SJSA1 (cell line): ENCODE results near the gene LRRC72. TPM values are rescaled to one million over a fixed set of nuclear protein-coding genes. Genes with fewer than 3 reads are reported as not detected.
"Not testable (repeated sequence)": the region's sequence is repeated elsewhere in the genome, so short reads cannot be mapped to it uniquely, and the experiment has no call there.

Source experiments
- DNase-seq, 2 experiments: peaks; one replicate each; pipeline ENCODE4 v3.0.0-alpha.2; 2015 to 2020; ENCODE audit warnings: low spot score in 2 of 2, low read depth in 1 of 2
- H3K27ac ChIP-seq: fragments of 250-450 bp; sonication (Bioruptor Pico); 2 replicates; pipeline ENCODE4 v1.5.1; 2020; ENCODE audit warnings: mild to moderate bottlenecking, moderate library complexity
- H3K27me3 ChIP-seq: fragments of 250-450 bp; sonication (Bioruptor Pico); replicated peaks from 2 replicates; pipeline ENCODE4 v1.5.1; 2020; ENCODE audit warnings: mild to moderate bottlenecking, moderate library complexity
- H3K36me3 ChIP-seq: fragments of 250-450 bp; sonication (Bioruptor Pico); 2 replicates; pipeline ENCODE4 v1.5.1; 2020; ENCODE audit warnings: mild to moderate bottlenecking
- H3K4me1 ChIP-seq: fragments of 250-450 bp; sonication (Bioruptor Pico); replicated peaks from 2 replicates; pipeline ENCODE4 v1.6.1; 2021; ENCODE audit warnings: mild to moderate bottlenecking
- H3K4me3 ChIP-seq: fragments of 250-450 bp; sonication (Bioruptor Pico); 2 replicates; pipeline ENCODE4 v1.5.1; 2020; ENCODE audit warnings: mild to moderate bottlenecking
- H3K9me3 ChIP-seq: fragments of 250-450 bp; sonication (Bioruptor Pico); replicated peaks from 2 replicates; pipeline ENCODE4 v1.5.1; 2020; ENCODE audit warnings: mild to moderate bottlenecking
- total RNA-seq: library from RNA; depleted of rRNA; stranded (reverse); fragments of >200 nt; shearing (Covaris generic); gene quantifications from 2 replicates; pipeline ENCODE4 v1.2.3, GENCODE V29; 2014

LRRC72 gene
- total RNA-seq, 1 experiment from 2014 or later: not detected

GRCh38 chr7:16509829-16510228 lies 16.8 kb upstream of the LRRC72 start:
- H3K4me3 ChIP-seq: no peak overlapping the region
- no peaks in the 10 kb centered on the region for H3K27me3 ChIP-seq
- DNase-seq: no peak
- H3K27ac ChIP-seq: no peak overlapping the region
- H3K36me3 ChIP-seq: no peaks in the 10 kb centered on the region
- H3K9me3 ChIP-seq: no peaks in the 10 kb centered on the region
- H3K4me1 ChIP-seq: peaks cover 15% of the 10 kb centered on the region

- peaks cover 7% of the 10 kb centered on the region; the same call in 1 of the 2 replicates for H3K4me1 ChIP-seq
Measured at GRCh38 chr7:16511314-16511713, 15.3 kb upstream of the LRRC72 start.

GRCh38 chr7:16512097-16512496 lies 14.5 kb upstream of the LRRC72 start:
- Histone ChIP-seq H3K27me3 (no peaks in the 10 kb centered on the region), H3K9me3 (no peaks in the 10 kb centered on the region), H3K4me1 (peaks cover 7% of the 10 kb centered on the region; the same call in 1 of the 2 replicates), H3K27ac (no peak overlapping the region), H3K36me3 (no peaks in the 10 kb centered on the region), H3K4me3 (no peak overlapping the region)
- no peak for DNase-seq

More at GRCh38 chr7:16511314-16511713, 15.3 kb upstream of the LRRC72 start:
- H3K36me3 ChIP-seq: no peaks in the 10 kb centered on the region
- no peaks in the 10 kb centered on the region for H3K9me3 ChIP-seq
- no peak overlapping the region for H3K27ac ChIP-seq
- H3K27me3 ChIP-seq: no peaks in the 10 kb centered on the region
- DNase-seq: no peak
- H3K4me3 ChIP-seq: no peak overlapping the region

- no peaks in the 10 kb centered on the region for H3K9me3 ChIP-seq
- H3K4me3 ChIP-seq: no peak overlapping the region
- H3K36me3 ChIP-seq: no peaks in the 10 kb centered on the region
- no peak for DNase-seq
- H3K27ac ChIP-seq: 0 out of 2 replicates have a peak overlapping the region, but pooled peaks have one; percentile 17
- peaks cover 7% of the 10 kb centered on the region; the same call in 1 of the 2 replicates for H3K4me1 ChIP-seq
- H3K27me3 ChIP-seq: no peaks in the 10 kb centered on the region
Measured at GRCh38 chr7:16514271-16514670, 12.4 kb upstream of the LRRC72 start.

GRCh38 chr7:16514729-16515128 lies 11.9 kb upstream of the LRRC72 start:
- Histone ChIP-seq H3K4me1 (peaks cover 7% of the 10 kb centered on the region; the same call in 1 of the 2 replicates), H3K4me3 (no peak overlapping the region), H3K9me3 (no peaks in the 10 kb centered on the region), H3K27me3 (no peaks in the 10 kb centered on the region), H3K27ac (no peak overlapping the region), H3K36me3 (no peaks in the 10 kb centered on the region)
- no peak for DNase-seq

- H3K36me3 ChIP-seq: no peaks in the 10 kb centered on the region
- H3K27me3 ChIP-seq: no peaks in the 10 kb centered on the region
- no peak overlapping the region for H3K27ac ChIP-seq
- no peak overlapping the region for H3K4me3 ChIP-seq
- DNase-seq: no peak
- no peaks in the 10 kb centered on the region for H3K9me3 ChIP-seq
- peaks cover 7% of the 10 kb centered on the region; the same call in 1 of the 2 replicates for H3K4me1 ChIP-seq
Measured at GRCh38 chr7:16515785-16516685, 10.6 kb upstream of the LRRC72 start.

- not testable (repeated sequence) for H3K36me3 ChIP-seq, H3K9me3 ChIP-seq, H3K4me3 ChIP-seq, H3K27me3 ChIP-seq, DNase-seq, H3K27ac ChIP-seq, H3K4me1 ChIP-seq
Measured at GRCh38 chr7:16519985-16520384, 6.6 kb upstream of the LRRC72 start.

- no peak for DNase-seq
- H3K27ac ChIP-seq: no peak overlapping the region
- no peaks in the 10 kb centered on the region for H3K27me3 ChIP-seq
- no peaks in the 10 kb centered on the region for H3K36me3 ChIP-seq
- H3K4me3 ChIP-seq: no peak overlapping the region
- H3K9me3 ChIP-seq: no peaks in the 10 kb centered on the region
- peaks cover 4% of the 10 kb centered on the region; the same call in 1 of the 2 replicates for H3K4me1 ChIP-seq
Measured at GRCh38 chr7:16524332-16524731, 2.3 kb upstream of the LRRC72 start.

- Histone ChIP-seq H3K4me3 (no peak overlapping the region), H3K27me3 (no peaks in the 10 kb centered on the region), H3K9me3 (no peaks in the 10 kb centered on the region), H3K4me1 (peaks cover 4% of the 10 kb centered on the region; the same call in 1 of the 2 replicates), H3K27ac (no peak overlapping the region), H3K36me3 (no peaks in the 10 kb centered on the region)
- no peak for DNase-seq
Measured at GRCh38 chr7:16528520-16528919, 1.9 kb downstream of the LRRC72 start.

- Histone ChIP-seq H3K9me3 (no peaks in the 10 kb centered on the region), H3K4me1 (no peaks in the 10 kb centered on the region), H3K27me3 (no peaks in the 10 kb centered on the region), H3K36me3 (no peaks in the 10 kb centered on the region), H3K27ac (no peak overlapping the region), H3K4me3 (no peak overlapping the region)
- no peak for DNase-seq
Measured at GRCh38 chr7:16529697-16530096, 3.1 kb downstream of the LRRC72 start.

GRCh38 chr7:16531707-16532106 lies 5.1 kb downstream of the LRRC72 start:
- Histone ChIP-seq H3K27me3 (no peaks in the 10 kb centered on the region), H3K9me3 (no peaks in the 10 kb centered on the region), H3K36me3 (no peaks in the 10 kb centered on the region), H3K27ac (no peak overlapping the region), H3K4me3 (no peak overlapping the region), H3K4me1 (no peaks in the 10 kb centered on the region)
- DNase-seq: no peak

- DNase-seq: no peak
- Histone ChIP-seq H3K27me3 (no peaks in the 10 kb centered on the region), H3K36me3 (no peaks in the 10 kb centered on the region), H3K9me3 (no peaks in the 10 kb centered on the region), H3K4me1 (no peaks in the 10 kb centered on the region), H3K27ac (no peak overlapping the region), H3K4me3 (no peak overlapping the region)
Measured at GRCh38 chr7:16532272-16532671, 5.6 kb downstream of the LRRC72 start.

- no peak overlapping the region for H3K27ac ChIP-seq
- no peaks in the 10 kb centered on the region; the same call in 1 of the 2 replicates for H3K9me3 ChIP-seq
- no peaks in the 10 kb centered on the region for H3K36me3 ChIP-seq
- no peak for DNase-seq
- H3K27me3 ChIP-seq: no peaks in the 10 kb centered on the region
- no peak overlapping the region for H3K4me3 ChIP-seq
- H3K4me1 ChIP-seq: no peaks in the 10 kb centered on the region
Measured at GRCh38 chr7:16535500-16535899, 8.9 kb downstream of the LRRC72 start.

- H3K4me3 ChIP-seq, H3K9me3 ChIP-seq, DNase-seq, H3K27me3 ChIP-seq, H3K27ac ChIP-seq, H3K36me3 ChIP-seq: not testable (repeated sequence)
- H3K4me1 ChIP-seq: peaks cover 11% of the 10 kb centered on the region
Measured at GRCh38 chr7:16540559-16540958, 13.9 kb downstream of the LRRC72 start.
